ENCODE data around the gene PCNX3.
"Not testable (repeated sequence)": the region's sequence is repeated elsewhere in the genome, so short reads cannot be mapped to it uniquely, and the experiment has no call there.

Gene PCNX3

DNA sequence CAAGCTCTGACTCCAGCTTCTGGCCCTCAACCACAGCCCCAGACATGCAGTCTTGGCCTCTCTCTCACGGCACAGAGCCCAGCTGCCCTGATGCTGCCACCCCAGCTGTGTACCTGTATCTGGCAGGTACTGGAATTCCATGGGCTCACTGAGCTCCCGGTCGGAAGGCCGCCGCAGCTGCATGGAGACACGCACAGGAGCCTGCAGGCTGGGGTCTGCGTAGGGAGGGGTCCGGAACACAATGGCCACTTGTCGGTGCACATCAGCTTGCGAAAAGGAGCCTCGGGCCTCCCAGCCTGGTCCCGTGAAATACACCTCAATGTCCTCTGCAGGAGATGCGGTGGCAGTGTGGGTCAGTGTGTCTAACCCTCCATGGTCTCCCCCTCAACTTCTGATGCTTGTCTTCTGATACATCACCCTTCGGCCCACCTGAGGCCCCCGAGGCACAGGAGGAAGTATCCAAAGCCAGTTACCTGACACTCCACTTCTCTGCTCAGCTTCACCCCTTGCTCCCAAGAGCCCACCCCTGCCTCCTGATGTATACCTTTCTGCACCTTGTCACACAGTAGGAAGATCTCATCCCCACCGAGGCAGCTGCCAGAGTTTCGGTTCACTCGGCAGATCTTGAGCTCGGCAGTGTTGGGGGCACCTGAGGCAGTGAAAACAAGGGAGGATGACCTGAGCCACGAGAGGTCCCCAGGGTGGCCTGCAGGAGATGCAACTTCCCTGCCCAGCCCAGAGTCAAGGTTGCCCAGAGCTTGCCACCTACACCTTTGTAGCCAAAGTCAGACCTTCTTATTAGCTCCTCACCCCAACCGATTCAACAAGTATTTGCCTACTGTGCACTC is 42.8 kb downstream of the PCNX3 start:
- no peak for DNase-seq

DNA sequence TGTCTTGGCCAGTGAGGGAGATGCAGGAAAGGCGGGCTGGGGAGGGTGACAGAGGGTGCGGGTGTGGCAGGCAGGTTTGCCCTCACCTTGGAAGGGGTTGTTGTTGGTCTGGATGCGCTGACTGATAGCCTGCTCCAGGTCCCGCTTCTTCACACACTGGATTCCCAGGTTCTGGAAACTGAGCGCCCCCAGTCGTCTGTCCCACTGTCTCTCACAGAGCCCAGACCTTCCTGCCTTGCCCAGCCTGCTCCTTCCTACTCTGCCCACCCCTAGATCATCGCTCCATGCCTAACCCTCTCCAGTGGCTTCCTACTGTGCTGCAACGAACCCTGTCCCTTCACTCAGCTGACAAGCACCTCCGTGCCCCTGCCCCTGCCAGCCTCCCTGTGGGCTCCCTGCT is 44.5 kb downstream of the PCNX3 start:
- DNase-seq: no peak

DNA sequence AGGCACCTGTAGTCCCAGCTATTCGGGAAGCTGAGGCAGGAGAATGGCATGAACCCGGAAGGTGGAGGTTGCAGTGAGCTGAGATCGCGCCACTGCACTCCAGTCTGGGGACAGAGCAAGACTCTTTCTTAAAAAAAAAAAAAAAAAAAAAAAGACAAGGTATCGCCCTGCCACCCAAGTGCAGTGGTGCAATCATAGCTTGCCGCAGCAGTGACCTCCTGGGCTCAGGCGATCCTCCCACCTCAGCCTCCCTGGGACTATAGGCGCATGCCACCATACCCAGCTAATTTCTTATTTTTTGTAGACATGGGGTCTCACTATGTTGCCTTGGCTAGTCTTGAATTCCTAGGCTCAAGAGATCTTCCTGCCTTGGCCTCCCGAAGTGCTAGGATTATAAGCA is 45.3 kb downstream of the PCNX3 start:
- not testable (repeated sequence) for DNase-seq

DNA sequence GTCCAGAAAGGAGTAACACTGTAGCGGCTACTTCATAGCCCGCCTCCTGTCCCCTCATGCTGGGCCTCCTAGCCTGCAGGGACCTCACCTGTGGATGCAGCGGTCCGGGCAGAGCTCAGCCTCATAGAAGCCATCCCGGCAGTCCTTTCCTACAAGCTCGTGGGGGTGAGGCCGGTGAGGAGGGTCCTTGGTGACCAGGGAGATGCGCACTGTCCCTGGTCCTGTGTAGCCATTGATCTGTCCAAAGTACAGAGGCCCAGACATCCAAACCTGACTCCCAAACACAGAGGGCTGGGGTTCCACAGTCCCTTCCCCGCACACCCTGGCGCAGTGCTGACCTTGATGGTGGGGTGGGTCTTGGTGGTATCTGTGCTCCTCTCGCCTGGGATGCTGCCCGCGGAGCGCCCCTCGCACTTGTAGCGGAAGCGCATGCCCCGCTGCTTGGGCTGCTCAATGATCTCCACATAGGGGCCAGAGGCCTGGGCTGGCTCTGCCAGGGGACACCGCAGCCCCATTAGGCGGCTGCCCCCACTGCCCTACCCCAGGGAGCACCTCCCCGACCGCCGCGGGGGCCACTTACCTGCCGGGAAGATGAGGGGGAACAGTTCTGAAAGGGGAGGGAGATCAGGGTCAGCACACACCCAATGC is 46.1 kb downstream of the PCNX3 start:
- DNase-seq: no peak

DNA sequence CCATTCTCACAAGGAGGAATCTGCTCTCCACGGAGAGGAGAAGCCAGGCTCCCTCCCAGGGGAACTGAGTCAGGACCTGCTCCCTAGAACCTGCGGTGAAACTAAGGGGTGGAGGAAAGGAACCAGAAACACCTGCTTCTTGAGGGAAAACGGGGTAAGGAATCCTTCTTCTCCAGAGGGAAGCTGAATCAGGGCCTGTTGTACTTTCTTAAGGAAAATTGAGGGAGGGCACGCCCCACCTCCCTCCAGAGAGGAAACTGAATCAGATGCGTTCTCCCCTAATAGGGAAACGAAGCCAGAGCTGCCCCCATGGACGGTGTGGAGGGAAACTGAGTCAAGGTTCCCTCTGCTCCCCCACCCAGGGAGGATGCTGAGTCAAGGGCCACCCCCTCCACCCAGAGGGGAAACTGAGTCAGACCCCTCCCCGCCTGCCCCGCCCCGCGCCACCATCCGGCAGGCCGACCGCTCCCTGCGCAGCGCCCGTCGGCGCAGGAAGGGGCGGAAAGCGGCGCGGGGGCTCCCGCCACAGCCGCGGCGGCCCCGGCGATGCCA is 46.7 kb downstream of the PCNX3 start:
- DNase-seq: no peak

DNA sequence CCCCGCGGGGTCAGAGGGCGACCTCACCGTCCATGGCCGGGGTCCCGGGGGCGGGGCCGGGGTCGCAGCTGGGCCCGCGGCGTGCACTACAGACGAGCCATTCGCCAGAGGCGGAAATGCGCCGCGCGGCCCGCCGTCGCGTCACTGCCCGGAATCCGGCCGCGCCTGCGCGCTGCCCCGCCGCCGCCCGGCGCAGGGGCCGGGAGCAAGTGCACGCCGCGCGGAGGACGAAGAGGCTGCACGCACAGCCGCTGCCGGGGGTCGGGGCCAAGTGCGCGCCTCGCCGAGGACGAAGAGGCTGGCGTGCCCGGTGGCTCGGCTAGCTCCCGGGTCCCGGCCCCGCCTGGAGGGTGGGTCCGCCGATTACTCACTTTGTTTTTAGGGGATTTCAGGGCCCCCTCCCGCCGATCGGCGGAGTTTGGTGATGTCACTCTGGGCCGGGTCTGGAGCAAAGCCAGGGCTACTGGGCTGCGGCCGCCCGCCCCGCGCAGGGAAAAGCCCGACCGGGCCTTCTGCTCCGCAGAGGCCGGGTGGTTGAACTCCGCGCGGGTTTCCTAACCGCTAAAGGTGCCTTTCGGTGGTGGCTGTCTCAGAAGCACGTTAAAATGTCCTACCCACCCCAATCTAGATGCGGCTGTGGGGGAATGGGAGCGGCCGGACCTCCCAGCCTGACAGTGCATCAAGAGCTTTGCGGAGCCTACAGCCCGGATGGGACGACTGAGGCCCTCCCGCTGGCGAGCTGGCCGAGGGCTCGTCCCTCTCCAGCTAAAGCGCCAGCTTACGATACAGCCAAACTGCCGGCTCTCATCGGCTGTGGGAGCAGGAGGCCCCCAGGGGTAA is 47.4 kb downstream of the PCNX3 start, which contains the start of gene RELA:
Gene RELA (minus strand): TSS at position 118 of the 840 bp plus-strand sequence. CDS start 84 bp downstream, at position 34.
- DNase-seq: peak; percentile 88

DNA sequence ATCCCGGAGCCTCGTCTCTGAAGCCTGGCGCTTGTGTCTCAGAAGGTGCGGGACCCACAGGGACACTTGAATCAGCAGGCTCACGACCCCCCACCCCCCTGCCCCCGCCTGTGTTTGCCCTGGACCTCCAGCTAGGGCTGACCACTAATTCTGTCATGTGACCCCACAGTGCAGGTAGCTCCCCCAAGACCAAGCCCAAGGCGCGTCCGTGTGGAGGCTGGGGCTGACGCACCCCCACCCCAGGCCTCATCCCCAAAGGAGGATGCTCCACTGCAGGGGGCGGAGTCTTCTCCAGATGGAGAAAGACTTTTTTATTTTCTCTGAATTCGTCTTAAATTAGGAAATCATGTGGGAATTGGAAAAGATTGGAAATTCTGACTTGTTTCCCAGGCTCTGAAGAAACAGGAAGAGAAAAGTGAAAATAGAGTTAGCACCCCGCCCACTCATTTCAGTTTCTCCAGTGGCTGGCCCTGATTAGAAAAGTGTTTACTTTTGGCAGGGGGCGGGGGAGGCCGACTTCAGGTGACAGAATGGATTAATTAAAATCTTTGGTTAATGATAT is 48.1 kb downstream of the PCNX3 start:
- DNase-seq: no peak

DNA sequence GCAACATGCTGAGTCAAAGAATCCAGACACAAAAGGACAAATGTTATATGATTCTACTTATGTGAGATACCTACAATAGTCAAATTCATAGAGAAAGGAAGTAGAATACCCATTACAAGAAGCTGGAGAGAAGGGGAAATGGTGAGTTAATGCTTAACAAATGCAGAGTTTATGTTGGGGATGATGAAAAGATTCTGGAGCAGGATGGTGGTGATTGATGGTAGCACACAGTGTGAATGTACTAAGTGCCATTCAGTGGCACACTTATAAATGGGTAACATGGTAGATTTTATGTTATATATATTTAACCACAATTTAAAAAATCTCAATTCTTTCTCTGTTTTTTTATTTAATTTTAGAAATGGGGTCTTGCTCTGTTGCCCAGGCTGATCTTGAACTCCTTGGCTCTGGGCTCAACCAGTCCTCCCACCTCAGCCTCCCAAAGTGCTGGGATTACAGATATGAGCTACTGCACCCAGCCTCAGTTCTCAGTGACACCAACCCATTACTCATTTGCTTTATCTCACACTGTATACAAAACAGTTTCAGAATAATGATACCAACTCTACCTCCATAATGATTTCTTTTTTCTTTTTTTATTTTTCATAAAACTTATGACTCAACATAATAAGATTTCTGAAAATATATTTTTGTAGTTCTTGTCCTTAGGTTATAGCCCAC is 56.7 kb downstream of the PCNX3 start:
- DNase-seq: peak; percentile 8

DNA sequence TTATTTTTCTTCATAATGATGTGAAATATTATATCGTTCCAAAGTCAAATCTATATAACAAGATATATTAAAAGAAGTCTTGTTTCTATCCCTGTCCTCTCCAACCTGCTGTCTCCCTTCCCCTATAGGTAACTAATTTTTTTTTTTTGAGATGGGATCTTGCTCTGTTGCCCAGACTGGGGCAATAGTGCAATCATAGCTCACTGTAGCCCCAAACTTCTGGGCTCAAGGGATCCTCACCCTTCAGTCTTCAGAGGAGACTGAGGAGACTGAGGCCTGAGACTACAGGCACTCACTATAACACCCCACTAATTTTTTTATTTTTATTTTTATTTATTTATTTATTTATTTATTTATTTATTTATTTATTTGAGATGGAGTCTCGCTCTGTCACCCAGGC is 57.4 kb downstream of the PCNX3 start:
- no peak for DNase-seq

DNA sequence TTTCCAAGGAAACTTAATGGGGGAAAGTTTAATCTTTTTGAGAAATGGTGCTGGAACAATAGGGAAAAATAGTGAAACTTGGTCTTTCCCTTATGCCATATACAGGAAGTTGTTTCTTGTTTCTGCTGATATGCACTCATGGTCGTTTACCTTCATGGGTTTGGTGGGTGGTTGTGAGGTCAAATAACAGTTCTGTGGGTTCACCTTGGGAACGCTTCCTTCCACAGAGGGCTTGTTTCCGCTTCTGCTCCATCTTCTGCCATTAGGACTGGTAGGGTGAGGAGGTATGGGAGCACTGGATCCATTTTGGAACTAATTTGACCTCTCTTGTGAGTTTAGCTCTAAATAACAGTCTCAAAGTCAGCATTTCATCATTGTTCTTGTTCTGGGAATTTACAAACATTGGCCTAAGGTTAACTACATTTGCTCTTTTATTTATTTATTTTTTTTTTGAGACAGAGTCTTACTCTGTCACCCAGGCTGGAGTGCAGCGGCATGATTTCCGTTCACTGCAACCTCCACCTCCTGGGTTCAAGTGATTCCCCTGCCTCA is 64.7 kb downstream of the PCNX3 start:
- DNase-seq: no peak

DNA sequence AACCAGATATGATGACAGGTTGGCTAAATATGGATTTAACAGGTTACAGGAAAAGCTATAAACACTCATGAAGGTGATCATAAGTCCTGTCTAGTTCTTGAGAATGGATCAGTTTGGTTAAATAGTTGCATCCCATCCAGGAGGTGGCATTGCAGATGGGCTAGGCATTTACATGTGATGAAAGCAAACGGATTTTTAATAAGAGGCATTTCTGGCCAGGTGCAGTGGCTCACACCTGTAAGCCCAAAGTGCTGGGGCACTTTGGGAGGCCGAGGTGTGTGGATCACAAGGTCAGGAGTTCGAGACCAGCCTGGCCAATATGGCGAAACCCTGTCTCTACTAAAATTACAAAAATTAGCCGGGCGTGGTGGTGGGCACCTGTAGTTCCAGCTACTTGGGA is 67.9 kb downstream of the PCNX3 start:
- DNase-seq: not testable (repeated sequence)

DNA sequence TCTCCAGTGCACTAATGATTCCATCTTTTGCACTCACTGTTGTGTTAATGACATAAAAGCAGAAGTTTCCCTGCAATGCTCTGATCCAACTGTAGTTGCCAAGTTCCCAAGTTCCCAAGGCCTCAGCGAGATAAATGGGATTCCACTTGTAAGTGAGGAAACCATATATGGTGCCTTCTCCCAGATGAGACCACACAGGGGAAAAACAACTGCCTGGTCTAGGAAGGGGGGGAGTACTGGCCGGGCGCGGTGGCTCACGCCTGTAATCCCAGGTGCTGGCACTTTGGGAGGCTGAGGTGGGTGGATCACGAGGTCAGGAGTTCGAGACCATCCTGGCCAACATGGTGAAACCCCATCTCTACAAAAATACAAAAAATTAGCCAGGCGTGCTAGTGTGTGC is 70.4 kb downstream of the PCNX3 start:
- no peak for DNase-seq

Data from kidney glomerular epithelial cell (primary cell).